AML-193 (cell line): Measurements from ENCODE around the gene TAP2.
"Not testable (repeated sequence)": the region's sequence is repeated elsewhere in the genome, so short reads cannot be mapped to it uniquely, and the experiment has no call there.

Experiments used
- DNase-seq, 2 experiments: peaks; one replicate each; lab custom pipeline; 2025; lab: John Stamatoyannopoulos, UW

TAP2 gene

DNA sequence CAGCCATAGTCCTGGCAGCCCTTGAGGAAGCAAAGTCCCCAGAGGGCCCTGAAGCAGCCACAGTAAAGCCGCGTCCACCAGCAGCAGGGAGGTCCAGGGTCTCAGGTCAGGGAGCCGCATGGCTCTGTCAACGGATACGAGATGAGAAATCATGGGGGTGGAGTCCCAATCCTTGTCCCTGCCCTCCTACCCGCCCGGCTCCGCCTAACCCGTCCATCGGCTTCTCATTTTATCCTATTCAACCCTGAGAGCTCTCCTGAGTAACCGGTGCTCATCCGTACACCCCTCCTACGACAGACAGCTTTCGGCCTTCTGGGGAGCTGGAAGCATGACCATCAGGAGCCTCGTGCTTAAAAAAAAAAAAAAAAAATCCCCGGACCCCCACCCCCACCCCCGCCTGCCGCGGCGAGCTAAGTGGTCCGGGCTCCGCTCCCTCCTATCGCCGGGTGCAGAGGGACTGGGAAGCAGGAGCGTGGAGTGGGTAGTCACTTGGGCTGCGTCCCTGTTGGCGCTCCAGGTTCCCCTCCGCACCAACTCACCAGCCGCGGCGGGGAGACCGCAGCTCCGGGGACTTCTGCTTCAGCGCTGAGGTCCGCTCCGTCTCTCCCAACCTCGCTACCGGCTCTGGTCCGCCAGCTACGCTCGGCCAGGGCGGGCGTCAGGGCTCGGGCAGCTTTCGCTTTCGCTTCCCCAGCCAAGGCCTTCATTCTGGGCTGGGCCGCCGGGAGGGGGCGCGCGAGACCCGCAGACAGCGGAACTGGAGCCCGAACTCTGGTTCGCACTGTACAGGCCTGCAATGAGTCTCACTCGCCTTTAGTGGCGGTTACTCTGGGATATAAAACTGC is at the start of gene TAP2:
TSS of gene TAP2 (minus strand) at position 626 of the 845 bp plus-strand sequence. CDS start at position 120, 506 bp downstream.
- peak; percentile 95 for DNase-seq

DNA sequence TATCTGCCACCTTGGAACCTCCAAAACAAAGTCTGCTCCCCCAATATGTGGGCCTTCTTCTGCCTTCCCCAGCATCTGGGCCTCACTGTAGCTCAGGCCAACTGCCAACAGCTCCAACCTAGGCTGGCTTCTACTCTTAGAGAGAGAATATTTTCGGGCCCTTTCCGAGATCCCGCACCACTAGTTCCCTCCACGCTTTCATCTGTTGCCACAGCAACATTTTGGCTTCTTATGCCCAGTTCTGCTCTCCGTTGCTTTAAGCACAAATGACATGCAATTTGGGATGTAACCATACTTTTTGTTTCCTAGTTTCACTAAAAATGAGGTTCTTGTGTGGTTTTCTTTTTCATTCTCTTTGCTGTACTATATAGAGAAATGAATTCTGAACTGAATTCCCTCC is 49.1 kb upstream of the TAP2 start:
- DNase-seq, result no peak

DNA sequence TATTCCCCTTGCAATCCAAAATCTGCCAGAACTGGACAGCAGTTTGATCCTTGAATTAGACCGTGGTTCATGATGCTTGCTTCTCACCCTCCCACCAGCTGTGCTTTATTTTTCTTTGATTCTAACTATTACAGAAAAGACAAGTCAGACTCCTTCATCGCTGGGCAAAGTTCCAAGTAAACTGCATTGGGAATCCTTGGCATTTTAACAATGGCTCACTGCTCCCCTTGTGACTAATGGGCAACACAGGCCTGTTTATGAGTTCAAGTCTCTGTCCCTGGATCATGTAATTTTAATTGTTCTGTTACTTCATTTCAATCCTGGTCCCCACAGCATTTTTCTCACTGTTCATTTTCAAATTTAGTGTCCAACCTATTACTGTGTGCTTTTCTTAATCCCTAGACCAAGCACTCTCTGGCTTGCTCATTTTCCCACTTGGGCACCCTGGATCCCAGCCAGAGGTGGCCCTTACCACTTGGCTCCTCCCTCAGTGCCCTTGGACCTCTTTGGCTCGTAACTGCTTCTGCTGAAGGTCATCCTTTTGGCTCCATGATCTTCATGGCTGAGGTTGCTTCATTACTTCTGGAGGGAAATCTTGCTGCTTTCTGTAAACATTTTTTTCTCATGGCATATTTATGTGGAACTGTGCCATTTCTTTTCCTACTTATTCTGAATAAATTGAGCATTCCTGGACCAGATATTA is 48.3 kb upstream of the TAP2 start:
- no peak for DNase-seq

DNA sequence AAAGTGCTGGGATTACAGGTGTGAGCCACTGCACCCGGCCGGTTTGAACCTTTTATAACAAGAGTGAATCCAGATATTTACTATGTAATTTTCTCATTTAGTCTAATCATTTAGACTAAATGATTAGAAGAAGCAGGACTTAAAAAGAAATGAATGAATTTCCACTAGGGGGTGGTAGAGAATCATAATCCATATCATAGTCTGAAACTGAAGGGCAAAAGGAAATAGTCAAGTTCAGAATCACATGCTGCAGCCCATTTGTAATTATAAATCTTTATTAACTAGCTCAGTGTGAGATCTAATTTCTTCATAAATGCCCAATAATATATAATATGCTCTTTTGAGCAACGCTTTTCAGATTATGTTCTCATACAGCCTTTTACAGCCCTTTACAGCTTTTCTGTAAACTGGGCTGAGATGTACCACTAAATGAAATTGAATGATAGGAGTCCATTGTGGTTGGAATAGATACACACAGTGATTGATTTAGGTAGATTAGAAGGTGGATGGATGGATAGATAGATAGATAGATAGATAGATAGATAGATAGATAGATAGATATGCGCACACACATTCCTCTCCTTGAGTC is 47.3 kb upstream of the TAP2 start:
- DNase-seq, result peak; percentile 69 to 87

DNA sequence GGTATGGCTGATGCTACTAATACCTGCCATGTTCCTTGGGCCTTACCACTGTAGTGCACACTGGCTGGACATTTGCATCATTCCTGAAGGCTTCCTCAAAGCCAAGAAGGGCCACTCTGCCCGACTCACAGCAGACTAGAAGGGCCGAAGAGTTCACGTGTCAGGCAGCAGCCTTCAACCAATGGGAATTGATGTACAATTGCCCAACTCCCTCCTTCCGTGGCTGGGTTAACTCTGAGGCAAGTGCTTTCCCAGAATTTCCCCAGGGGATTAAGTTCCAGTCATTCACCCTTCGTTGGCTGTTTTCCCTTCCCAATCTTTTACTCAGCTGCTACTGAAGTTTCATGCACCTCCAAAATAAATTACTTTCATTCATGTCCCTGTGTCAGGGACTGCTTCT is 45.2 kb upstream of the TAP2 start:
- no peak for DNase-seq

DNA sequence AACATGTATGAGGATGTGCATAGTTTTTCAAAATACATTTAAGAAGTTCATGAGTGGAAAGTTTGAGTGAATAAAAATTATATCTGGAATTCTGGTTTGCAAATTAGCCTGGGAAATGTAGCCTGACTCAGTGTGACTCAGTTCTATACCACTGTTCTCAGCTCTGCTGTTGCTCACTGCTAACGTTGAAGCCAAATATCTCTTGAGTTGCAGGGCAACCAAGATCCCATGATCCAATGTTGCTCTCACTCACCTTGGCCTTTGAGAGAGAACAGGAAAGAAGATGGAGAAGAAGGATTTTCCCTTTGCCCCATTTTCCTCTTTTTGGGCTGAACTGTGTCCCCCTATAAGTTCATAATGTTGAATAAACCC is 44.3 kb upstream of the TAP2 start:
- DNase-seq, result no peak

DNA sequence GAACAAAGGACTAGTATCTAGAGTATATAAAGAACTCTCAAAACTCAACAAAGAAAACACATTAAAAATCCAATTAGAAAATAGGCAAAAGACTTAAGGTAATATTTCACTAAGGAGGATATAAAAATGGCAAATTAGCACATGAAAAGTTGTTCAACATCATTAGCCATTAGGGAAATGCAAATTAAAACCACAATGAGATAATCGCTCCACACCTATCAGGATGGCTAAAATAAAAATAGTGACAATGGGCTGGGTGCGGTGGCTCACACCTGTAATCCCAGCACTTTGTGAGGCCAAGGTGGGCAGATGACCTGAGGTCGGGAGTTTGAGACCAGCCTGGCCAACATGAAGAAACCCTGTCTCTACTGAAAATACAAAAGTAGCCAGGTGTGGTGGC is 42.4 kb upstream of the TAP2 start:
- not testable (repeated sequence) for DNase-seq

DNA sequence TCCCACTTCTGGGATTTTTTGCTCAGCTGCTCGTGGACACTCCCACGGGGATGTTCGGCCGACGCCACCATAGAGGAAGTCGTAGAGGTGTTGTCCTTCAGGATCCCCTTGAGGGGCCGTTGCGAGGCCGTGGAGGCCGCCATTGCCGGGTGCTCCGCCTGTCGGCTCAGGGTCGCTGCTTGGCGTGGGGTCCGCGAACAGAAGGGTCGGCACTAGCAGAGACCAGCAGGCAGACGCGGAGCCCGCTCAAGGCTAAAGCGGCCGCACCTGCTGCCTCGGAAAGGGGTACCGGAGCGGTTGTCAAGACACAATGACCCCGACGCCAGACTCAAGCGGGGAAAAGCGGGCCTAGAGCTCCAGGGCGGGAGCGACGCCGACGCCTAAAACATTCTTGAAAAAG is 41.2 kb upstream of the TAP2 start:
- no peak for DNase-seq

DNA sequence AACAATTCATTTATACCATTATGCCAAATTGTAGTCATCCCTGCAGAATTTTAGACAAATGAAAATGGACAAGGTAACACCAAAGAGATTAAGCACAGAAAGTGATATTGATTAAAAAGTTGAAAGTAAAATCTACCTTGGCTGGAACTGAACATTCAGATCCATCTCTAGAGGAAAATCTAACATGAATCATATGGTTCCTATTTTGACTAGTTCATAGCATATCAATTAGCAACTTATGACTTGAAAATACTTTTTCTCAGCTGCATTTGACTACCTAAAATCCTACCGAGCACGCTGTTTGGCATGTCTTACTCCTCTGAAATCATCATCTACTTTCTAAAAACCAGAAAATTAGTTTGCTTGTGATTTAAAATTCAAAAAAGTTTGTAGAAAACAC is 38.1 kb upstream of the TAP2 start:
- DNase-seq, result no peak

DNA sequence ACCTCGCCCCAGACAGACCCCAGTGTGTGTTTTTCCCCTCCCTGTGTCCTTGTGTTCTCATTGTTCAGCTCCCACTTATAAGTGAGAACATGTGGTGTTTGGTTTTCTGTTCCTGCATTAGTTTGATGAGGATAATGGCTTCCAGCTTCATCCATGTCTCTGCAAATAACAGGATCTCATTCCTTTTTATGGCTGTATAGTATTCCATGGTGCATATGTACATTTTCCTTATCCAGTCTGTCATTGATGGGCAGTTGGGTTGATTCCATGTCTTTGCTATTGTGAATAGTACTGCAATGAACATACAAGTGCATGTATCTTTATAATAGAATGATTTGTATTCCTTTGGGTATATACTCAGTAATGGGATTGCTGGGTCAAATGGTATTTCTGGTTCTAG is 35.4 kb upstream of the TAP2 start:
- not testable (repeated sequence) for DNase-seq

DNA sequence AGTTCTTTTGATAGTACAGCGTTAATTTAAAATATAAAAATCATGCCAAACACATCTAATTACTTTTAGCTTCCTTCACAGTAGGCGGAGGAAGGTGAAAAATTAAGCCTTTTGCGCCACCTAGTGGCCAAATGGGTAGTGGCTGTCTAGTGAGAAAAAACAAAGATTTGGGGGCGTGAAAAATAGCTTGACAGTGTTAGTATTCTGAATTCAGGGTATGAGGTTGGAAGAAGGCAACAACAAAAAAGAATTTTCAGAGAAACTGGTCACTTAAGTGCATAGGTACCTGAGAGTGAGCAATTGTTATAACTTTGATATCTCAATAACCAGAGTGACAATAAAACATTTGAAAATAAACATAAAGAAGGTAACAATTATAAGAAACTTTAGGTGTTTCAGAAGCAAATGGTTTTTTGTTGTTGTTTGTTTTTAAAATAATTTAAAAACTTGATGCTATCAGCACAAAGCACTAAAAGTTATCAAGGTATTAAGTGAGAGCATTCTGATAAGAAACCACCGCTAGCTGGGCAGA is 29.8 kb upstream of the TAP2 start:
- peak; percentile 77 to 85 for DNase-seq

DNA sequence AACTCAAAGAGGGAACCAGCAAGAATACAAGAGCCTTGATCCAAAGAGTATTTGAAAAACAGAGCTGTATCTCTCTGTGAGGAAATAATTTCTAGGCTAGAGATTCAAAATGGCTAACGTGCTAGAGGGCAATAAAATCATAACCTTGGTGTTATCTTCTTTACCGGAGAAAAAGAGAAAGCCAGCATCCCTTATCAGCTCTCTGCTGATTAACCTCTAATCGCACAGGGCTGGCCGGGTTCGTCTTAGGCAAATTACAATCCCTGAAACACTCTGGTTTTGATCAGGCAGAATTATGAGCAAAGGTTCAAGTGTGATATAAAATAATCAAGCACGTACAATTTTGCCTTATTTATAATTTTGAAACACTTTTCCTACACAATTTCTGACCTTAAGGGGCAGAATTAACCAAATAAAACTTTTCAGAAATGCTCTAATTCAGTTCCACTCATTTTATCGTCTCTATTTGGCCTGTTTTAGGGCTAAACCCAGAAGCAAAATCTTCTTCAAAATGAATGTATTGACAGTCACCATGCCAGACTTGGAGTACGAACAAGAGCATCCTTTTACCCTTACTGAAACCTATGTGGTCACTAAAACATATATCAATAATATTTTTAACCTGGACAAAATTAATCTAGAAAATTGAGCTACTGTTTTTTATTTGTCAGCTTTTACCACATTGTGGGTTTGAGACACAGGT is 29.2 kb upstream of the TAP2 start:
- no peak for DNase-seq

DNA sequence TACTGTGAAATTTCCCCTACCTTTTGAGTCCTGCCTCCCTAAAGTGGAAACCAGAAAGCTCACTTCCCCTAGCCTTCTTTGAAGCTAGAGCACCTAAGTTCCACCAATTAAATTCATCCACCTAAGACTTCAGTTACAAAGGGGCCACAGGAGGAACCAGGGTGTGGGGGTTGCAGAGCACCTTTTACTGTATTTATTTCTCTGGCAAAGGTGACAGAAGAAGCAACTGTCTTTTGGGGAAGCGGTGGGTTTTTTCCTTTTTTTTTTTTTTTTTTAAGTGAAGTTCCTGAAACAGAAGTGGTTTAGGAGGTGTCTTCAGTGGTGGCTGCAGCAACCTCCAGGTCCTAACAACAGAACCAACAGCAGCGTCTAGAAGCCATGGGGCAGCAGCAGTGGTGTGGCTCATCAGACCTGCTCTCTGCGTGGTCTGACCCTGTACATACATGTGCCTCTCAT is 28.5 kb upstream of the TAP2 start:
- DNase-seq, result peak; percentile 58 to 61

DNA sequence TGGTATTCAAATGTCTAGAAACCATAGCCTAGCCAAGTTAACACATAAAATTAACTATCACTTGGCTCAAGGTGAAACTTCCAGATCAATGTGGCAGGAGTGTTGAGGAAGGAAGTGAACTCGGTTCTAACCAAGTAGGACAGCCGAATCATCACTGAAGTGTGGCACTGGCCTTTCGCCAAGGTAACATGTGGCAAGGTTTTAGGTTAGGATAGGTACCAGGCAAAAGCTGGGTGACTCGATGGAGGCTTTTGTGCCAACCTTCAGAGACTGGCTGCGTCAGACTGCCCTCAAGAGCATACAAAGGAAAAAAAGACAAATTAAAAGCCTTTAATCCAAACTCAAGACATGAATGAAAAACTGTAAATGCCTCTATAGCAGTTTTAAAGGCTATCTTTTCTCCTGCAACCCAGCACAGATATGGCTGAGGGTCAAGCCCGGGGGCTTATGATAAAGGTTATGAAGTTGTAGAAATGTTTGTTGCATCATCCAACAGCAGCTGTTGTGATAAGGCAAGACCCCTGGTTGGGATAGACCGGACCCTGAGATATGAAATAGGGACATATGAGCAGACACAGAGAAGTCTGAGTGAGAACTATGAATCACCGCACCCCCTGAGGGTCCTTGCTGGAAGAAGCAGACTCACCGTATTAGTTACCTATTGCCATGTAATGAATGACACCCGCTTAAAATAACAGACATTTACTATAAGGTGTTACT is 27.3 kb upstream of the TAP2 start:
- DNase-seq, result no peak

DNA sequence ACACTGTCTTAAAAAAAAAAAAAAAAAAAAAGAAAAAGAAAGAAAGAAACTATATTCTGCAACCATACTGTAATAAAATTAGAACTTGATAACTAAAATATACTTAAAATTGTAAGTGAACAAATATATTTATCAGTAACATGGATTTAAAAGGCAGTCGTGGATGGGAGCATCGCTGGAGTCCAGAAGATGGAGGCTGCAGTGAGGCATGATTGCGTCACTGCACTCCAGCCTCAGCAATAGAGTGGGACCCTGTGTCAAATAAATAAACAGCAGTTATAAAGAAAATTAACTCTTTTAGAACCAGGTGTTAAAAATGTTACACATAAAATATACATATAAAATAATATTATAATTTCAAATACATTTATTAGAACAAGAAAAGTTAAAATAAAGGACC is 24.2 kb upstream of the TAP2 start:
- no peak for DNase-seq

DNA sequence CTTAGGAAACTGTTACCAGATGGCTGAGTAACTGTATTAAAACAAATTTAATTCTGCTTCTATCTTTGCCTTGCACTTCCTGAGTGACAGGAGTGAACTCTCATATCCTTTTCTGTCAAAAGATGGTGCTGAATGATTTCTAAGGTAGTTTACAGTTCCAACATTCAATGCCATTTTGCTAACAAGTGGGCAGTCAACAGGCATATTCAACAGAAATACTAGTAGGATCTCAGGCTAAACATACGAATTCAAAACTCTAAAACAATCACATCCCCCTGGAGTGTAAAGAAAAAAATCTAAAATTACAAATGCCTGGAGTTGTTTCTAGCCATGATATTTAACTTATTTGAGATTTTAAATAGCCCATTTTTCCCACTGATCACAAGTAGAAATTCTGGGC is 22.1 kb upstream of the TAP2 start:
- no peak for DNase-seq

DNA sequence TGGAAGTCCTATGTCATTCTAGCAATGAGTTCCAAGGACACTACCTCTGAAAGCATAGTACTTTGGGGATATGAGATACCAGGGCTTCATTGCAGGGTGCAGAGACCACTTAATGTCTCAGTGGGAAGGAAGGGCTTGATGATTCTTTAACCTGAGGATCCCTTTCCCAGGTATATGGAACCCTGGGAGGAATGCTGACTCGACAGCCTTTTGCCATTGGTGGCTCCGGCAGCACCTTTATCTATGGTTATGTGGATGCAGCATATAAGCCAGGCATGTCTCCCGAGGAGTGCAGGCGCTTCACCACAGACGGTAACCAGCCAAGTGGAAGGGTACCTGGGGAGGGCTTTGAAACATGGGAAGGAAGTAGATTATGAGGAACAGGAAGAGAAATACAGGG is 19.7 kb upstream of the TAP2 start:
- DNase-seq, result no peak

DNA sequence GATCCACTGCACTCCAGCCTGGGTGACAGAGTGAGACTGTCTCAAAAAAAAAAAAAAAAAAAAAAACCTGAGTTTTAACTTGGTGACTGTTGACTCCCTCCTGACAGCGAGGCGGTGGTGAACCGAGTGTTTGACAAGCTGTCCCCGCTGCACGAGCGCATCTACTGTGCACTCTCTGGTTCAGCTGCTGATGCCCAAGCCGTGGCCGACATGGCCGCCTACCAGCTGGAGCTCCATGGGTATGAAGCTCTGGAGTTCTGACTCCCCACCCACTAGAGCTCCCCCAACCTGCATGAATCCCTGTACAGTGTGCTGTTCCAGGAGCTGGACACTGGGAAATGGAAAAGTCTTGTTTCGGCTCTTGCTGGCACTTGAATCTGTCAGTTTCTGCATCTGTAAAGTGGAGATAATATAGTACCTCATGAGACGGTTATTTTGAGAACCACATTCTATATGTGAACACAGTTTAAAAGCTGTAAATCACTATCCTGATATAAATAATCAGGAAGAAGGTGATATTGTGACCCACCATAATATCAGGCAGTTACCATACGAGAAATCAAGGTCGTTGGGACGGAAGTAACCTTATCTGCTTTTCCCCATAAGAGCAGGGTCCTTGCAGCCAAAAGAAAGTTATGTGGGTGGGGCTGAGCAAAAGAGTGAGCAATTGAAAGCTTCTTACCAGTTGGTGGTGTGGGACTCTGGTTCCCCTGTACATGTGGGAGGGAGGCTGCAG is 18.8 kb upstream of the TAP2 start:
- DNase-seq, result no peak

DNA sequence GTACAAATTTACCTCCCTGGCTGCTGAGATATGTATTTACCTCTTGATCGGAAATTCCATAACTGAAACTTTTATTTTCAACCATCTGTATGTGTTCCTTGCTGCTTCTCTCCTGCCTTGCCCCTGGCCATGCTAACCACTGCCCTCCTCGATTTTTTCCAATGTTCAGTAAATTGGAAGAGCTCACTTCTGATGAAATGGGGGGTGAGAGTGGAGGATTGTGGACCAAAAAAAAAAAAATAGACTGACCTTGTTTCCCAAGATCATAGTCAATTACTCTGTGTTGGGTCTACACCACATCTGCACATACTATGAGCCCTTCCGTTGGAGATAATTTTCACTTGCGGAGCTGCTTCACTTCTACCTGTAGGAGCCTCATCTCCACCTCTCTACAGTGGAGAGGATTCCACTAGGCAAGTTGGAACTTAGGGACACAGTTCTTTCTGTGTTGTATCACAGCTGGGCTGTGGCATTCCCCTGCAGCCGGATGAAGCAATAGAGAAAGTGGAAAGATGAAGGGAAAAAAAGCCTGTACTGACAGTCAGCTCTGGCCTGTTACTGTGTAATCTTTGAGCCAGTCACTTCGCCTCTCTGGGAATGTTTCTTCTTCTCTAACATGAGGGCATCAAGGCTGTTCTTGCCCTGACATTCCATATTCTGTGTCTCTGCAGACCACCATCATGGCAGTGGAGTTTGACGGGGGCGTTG is 17.1 kb upstream of the TAP2 start:
- DNase-seq, result no peak
